Adrenal gland (tissue), 12 donors: Measurements from ENCODE around the gene SLC9C1. TPM values are rescaled to one million over a fixed set of nuclear protein-coding genes. Genes with fewer than 3 reads are reported as not detected.

ENCODE experiments used
- DNase-seq, 7 donors: peaks; one replicate each; pipeline ENCODE4 v3.0.0-alpha.2; 2019 to 2020
- H3K27ac ChIP-seq, 5 donors: fragments of 200-600 bp; sonication (generic) in 4 of 5; 1 replicate in 3 of 5; 2 replicates in 2 of 5; pipeline versions ENCODE4 v1.5.1 to v1.8.0; 2016 to 2020; ENCODE audit warnings: mild to moderate bottlenecking in 1 of 5
- H3K27me3 ChIP-seq: fragments of 200-600 bp; 2 replicates; pipeline ENCODE4 v1.8.0; 2021
- H3K36me3 ChIP-seq, 2 donors: fragments of 200-600 bp; replicated peaks in 1 of 2; 1 replicate in 1 of 2; 2 replicates in 1 of 2; pipeline versions ENCODE4 v1.5.1 to v1.8.0; 2018 to 2022
- H3K4me1 ChIP-seq, 2 donors: fragments of 200-600 bp; replicated peaks in 1 of 2; 1 replicate in 1 of 2; 2 replicates in 1 of 2; pipeline versions ENCODE4 v1.5.1 to v1.8.0; 2018 to 2021
- H3K4me3 ChIP-seq, 4 donors: fragments of 200-600 bp; sonication (generic) in 3 of 4; one replicate each; pipeline ENCODE4 v1.5.1; 2016 to 2018
- H3K9me3 ChIP-seq, 3 donors: fragments of 200-600 bp; sonication (generic) in 1 of 3; replicated peaks in 1 of 3; 1 replicate in 2 of 3; 2 replicates in 1 of 3; pipeline versions ENCODE4 v1.5.1 to v1.8.0; 2016 to 2021
- CTCF ChIP-seq, 6 experiments: fragments of 450-650 bp in 4 of 6; fragments of 200-600 bp in 2 of 6; sonication (generic) in 1 of 6; IDR thresholded peaks; 1 replicate in 5 of 6; 2 replicates in 1 of 6; pipeline versions ENCODE4 v1.5.1 to v1.8.0; 2016 to 2021; ENCODE audit warnings: antibody characterized with exemption in 6 of 6, mild to moderate bottlenecking in 2 of 6, moderate library complexity in 1 of 6
- POLR2A ChIP-seq, 2 donors: fragments of 450-650 bp; IDR thresholded peaks; one replicate each; pipeline ENCODE4 v1.6.1; 2017; ENCODE audit warnings: antibody characterized with exemption in 2 of 2, mild to moderate bottlenecking in 2 of 2, moderate library complexity in 1 of 2
- WGBS, 4 donors: extraction: QIAGEN DNeasy Blood & Tissue Kit in 2 of 4; methylation state at CpG; one replicate each; pipeline versions ENCODE4 v1.1.5 to v1.1.7; 2013 to 2017; 5-methylcytosine and 5-hydroxymethylcytosine counted together
- intact Hi-C, 2 donors: fragments of 100-400 bp; cut with DNase I; formaldehyde crosslinking; loops; one replicate each; pipeline versions ENCODE4 v1.14.1 to v1.15.0; 2022 to 2023
- polyA plus RNA-seq, 3 donors: library from polyadenylated mRNA; stranded (reverse); fragments of 200-250 nt in 2 of 3; fragments of 350-450 nt in 1 of 3; fragmentation: Illumina TruSeq in 1 of 3; extraction: RNeasy Lipid Tissue Mini Kit (QIAGEN cat#74804) in 1 of 3; gene quantifications; one replicate each; pipeline ENCODE4 v1.2.3, GENCODE V29; 2013 to 2014
- total RNA-seq, 9 donors: library from RNA; depleted of rRNA in 4 of 9; stranded (reverse); fragments of >200 nt in 4 of 9; fragments of 120-200 nt in 1 of 9; fragmentation: NEBNext Ultra II Directional in 1 of 9; extraction: Animal tissue kit (Norgen Biotek cat#: 25700) in 1 of 9; gene quantifications; one replicate each; pipeline versions ENCODE4 v1.1.0 to v1.2.4, GENCODE V29; 2013 to 2023
- donor health status: healthy with polysubstance abuse.
- donor health status: Bipolar disorder and iron deficiency.
- donor health status: DM: yes; HTN: yes; CAD: no.
- donor health status: DM: no; HTN: no; CAD: no.
- donor health status: DM: no; HTN: no; CAD: no.
- donor health status: DM: yes; HTN: yes; CAD: no.

The SLC9C1 gene
- total and polyA plus RNA-seq, 12 donors: 0.72 TPM; not detected in 11

GRCh38 chr3:112121577-112122547 lies 172.2 kb downstream of the SLC9C1 start:
- no peak overlapping the region for H3K27ac ChIP-seq
- H3K4me1 ChIP-seq: peaks cover 4 to 8% of the 10 kb centered on the region in 2 donors
- no peaks in the 10 kb centered on the region for H3K27me3 ChIP-seq
- no peak overlapping the region for H3K4me3 ChIP-seq
- H3K36me3 ChIP-seq: no peaks in the 10 kb centered on the region
- 93 to 94% (median 94%) methylated on average over 2 of the region's 2 CpGs for WGBS, 4 donors
- intact Hi-C loops: no loop called here
- no peak for TF ChIP-seq CTCF (IDR thresholded peaks at IDR 0.05)
- TF ChIP-seq POLR2A (IDR thresholded peaks at IDR 0.05): no peak
- no peak for DNase-seq
- H3K9me3 ChIP-seq: no peaks in the 10 kb centered on the region

GRCh38 chr3:112119962-112120836 lies 173.8 kb downstream of the SLC9C1 start:
- H3K36me3 ChIP-seq: no peaks in the 10 kb centered on the region
- DNase-seq: no peak
- H3K4me1 ChIP-seq: peaks cover 0 to 5% of the 10 kb centered on the region in 2 donors
- H3K27me3 ChIP-seq: no peaks in the 10 kb centered on the region
- intact Hi-C loops: loop anchor here in 1 of 2 donors (10.0 kb wide), 1 partner anchor 405 kb away; no protein-coding TSS in a partner anchor
- H3K4me3 ChIP-seq: no peak overlapping the region
- no peak overlapping the region for H3K27ac ChIP-seq
- no peaks in the 10 kb centered on the region for H3K9me3 ChIP-seq
- 70 to 79% (median 74%) methylated on average over 9 of the region's 9 CpGs for WGBS, 4 donors
- TF ChIP-seq POLR2A (IDR thresholded peaks at IDR 0.05) (no peak), CTCF (IDR thresholded peaks at IDR 0.05) (no peak)

- Histone ChIP-seq H3K27me3 (no peaks in the 10 kb centered on the region), H3K4me1 (peaks cover 0 to 5% of the 10 kb centered on the region in 2 donors), H3K9me3 (no peaks in the 10 kb centered on the region), H3K36me3 (no peaks in the 10 kb centered on the region), H3K27ac (no peak overlapping the region), H3K4me3 (no peak overlapping the region)
- intact Hi-C loops: loop anchor here in 1 of 2 donors (10.0 kb wide), 1 partner anchor 407 kb away; no protein-coding TSS in a partner anchor
- peak in 4 of 7 donors; percentile 23 to 37 (median 29) for DNase-seq
- no peak for TF ChIP-seq POLR2A (IDR thresholded peaks at IDR 0.05)
- peak in 2 of 6 experiments; percentile 6 to 7 for TF ChIP-seq CTCF (IDR thresholded peaks at IDR 0.05)
- WGBS, 4 donors: 80 to 86% (median 85%) methylated on average over 4 of the region's 4 CpGs
These were observed 176.0 kb downstream of the SLC9C1 start for GRCh38 chr3:112117841-112118571.
